Right hindlimb (tissue), 1 donor: ENCODE data around the gene CAMSAP3.
"Not testable (repeated sequence)": the region's sequence is repeated elsewhere in the genome, so short reads cannot be mapped to it uniquely, and the experiment has no call there.

ENCODE experiments used
- DNase-seq: peaks from one replicate; pipeline ENCODE4 v3.0.0-alpha.2; 2018

Gene CAMSAP3

GRCh38 chr19:7595466-7596133, at the start of gene CAMSAP3:
Gene CAMSAP3 (plus strand): TSS chr19:7595863. CDS start chr19:7596003, 140 bp downstream.
- DNase-seq: no peak

- no peak for DNase-seq
These were observed 49.8 kb upstream of the CAMSAP3 start for GRCh38 chr19:7545904-7546303.

GRCh38 chr19:7547159-7547558, 48.5 kb upstream of the CAMSAP3 start:
- DNase-seq: no peak

GRCh38 chr19:7549429-7550148, 46.1 kb upstream of the CAMSAP3 start:
- DNase-seq: no peak

- DNase-seq: no peak
These were observed 45.4 kb upstream of the CAMSAP3 start for GRCh38 chr19:7550169-7550770.

- DNase-seq: peak; percentile 88
These were observed 44.5 kb upstream of the CAMSAP3 start for GRCh38 chr19:7550987-7551761.

- DNase-seq: no peak
These were observed 42.9 kb upstream of the CAMSAP3 start for GRCh38 chr19:7552781-7553180.

GRCh38 chr19:7554565-7554964, 41.1 kb upstream of the CAMSAP3 start:
- no peak for DNase-seq

GRCh38 chr19:7554990-7555864, 40.4 kb upstream of the CAMSAP3 start:
- no peak for DNase-seq

GRCh38 chr19:7556696-7557315, 38.9 kb upstream of the CAMSAP3 start:
- DNase-seq: no peak

- DNase-seq: no peak
These were observed 37.0 kb upstream of the CAMSAP3 start for GRCh38 chr19:7558667-7559066.

- no peak for DNase-seq
These were observed 36.6 kb upstream of the CAMSAP3 start for GRCh38 chr19:7559102-7559501.

GRCh38 chr19:7560255-7560654, 35.4 kb upstream of the CAMSAP3 start:
- no peak for DNase-seq

GRCh38 chr19:7561325-7561724, 34.3 kb upstream of the CAMSAP3 start:
- DNase-seq: no peak

- no peak for DNase-seq
These were observed 32.8 kb upstream of the CAMSAP3 start for GRCh38 chr19:7562646-7563393.

GRCh38 chr19:7564866-7565265, 30.8 kb upstream of the CAMSAP3 start:
- no peak for DNase-seq

- DNase-seq: no peak
These were observed 30.3 kb upstream of the CAMSAP3 start for GRCh38 chr19:7565332-7565731.

GRCh38 chr19:7570761-7571160, 24.9 kb upstream of the CAMSAP3 start:
- no peak for DNase-seq

GRCh38 chr19:7575434-7576040, 20.1 kb upstream of the CAMSAP3 start:
- no peak for DNase-seq

GRCh38 chr19:7577422-7577821, 18.2 kb upstream of the CAMSAP3 start:
- DNase-seq: not testable (repeated sequence)

- DNase-seq: no peak
These were observed 17.5 kb upstream of the CAMSAP3 start for GRCh38 chr19:7578127-7578526.
